HL-60 (cell line): Measurements from ENCODE around the gene GALM.

Source experiments
- DNase-seq, 2 experiments: peaks; one replicate each; pipeline ENCODE4 v3.0.0-alpha.2; 2010 to 2020; ENCODE audit warnings: low read depth in 1 of 2, low spot score in 1 of 2
- H3K27ac ChIP-seq: fragments of 250-450 bp; sonication (Bioruptor Pico); replicated peaks from 2 replicates; pipeline ENCODE4 v1.5.1; 2020; ENCODE audit warnings: mild to moderate bottlenecking, moderate library complexity
- H3K27me3 ChIP-seq: fragments of 250-450 bp; sonication (Bioruptor Pico); 2 replicates; pipeline ENCODE4 v1.5.1; 2021; ENCODE audit warnings: mild to moderate bottlenecking, moderate library complexity; ENCODE audit not compliant: insufficient read depth, poor library complexity, severe bottlenecking
- H3K4me3 ChIP-seq: replicated peaks from 2 replicates; pipeline ENCODE4 v1.5.1; 2011; ENCODE audit warnings: mild to moderate bottlenecking, control low read depth, low read length; ENCODE audit not compliant: insufficient read depth
- GABPA ChIP-seq: IDR thresholded peaks from 2 replicates; pipeline ENCODE4 v1.6.1; 2012; ENCODE audit warnings: low read depth
- POLR2AphosphoS5 ChIP-seq: IDR thresholded peaks from 2 replicates; pipeline ENCODE4 v1.6.1; 2012; ENCODE audit warnings: low read depth
- SPI1 ChIP-seq: IDR thresholded peaks from 2 replicates; pipeline ENCODE4 v1.6.1; 2012; ENCODE audit warnings: low read depth, mild to moderate bottlenecking, borderline replicate concordance
- TF ChIP-seq, protein P1 (sequence below): IDR thresholded peaks from one replicate; pipeline ENCODE4 v1.5.1; 2011; ENCODE audit warnings: low read length, control low read depth, inconsistent platforms; ENCODE audit not compliant: insufficient read depth
- TF ChIP-seq, protein P2 (sequence below): IDR thresholded peaks from 2 replicates; pipeline ENCODE4 v1.6.1; 2012; ENCODE audit warnings: low read depth; ENCODE audit not compliant: insufficient replicate concordance

GALM gene

DNA sequence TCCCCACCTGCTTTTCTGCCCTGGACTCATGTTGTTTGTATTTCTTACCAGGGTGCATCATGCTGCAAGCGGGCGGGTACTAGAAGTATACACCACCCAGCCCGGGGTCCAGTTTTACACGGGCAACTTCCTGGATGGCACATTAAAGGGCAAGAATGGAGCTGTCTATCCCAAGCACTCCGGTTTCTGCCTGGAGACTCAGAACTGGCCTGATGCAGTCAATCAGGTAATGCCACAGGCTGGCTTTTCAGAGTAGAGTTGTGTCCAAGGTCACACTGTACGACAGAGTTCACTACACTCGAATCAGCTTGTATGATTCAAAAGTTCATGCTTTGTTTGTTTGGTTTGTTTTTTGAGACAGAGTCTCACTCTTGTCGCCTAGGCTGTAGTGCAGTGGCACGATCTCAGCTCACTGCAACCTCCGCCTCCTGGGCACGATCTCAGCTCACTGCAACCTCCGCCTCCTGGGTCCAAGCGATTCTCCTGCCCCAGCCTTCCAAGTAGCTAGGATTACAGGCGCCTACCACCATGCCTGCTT is 65.8 kb downstream of the GALM start:
- H3K27ac ChIP-seq = no peak overlapping the region
- no peak overlapping the region for H3K4me3 ChIP-seq
- no peaks in the 10 kb centered on the region for H3K27me3 ChIP-seq
- DNase-seq = no peak
- TF ChIP-seq, protein P1, sequence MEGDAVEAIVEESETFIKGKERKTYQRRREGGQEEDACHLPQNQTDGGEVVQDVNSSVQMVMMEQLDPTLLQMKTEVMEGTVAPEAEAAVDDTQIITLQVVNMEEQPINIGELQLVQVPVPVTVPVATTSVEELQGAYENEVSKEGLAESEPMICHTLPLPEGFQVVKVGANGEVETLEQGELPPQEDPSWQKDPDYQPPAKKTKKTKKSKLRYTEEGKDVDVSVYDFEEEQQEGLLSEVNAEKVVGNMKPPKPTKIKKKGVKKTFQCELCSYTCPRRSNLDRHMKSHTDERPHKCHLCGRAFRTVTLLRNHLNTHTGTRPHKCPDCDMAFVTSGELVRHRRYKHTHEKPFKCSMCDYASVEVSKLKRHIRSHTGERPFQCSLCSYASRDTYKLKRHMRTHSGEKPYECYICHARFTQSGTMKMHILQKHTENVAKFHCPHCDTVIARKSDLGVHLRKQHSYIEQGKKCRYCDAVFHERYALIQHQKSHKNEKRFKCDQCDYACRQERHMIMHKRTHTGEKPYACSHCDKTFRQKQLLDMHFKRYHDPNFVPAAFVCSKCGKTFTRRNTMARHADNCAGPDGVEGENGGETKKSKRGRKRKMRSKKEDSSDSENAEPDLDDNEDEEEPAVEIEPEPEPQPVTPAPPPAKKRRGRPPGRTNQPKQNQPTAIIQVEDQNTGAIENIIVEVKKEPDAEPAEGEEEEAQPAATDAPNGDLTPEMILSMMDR = no peak
- TF ChIP-seq, protein P2, sequence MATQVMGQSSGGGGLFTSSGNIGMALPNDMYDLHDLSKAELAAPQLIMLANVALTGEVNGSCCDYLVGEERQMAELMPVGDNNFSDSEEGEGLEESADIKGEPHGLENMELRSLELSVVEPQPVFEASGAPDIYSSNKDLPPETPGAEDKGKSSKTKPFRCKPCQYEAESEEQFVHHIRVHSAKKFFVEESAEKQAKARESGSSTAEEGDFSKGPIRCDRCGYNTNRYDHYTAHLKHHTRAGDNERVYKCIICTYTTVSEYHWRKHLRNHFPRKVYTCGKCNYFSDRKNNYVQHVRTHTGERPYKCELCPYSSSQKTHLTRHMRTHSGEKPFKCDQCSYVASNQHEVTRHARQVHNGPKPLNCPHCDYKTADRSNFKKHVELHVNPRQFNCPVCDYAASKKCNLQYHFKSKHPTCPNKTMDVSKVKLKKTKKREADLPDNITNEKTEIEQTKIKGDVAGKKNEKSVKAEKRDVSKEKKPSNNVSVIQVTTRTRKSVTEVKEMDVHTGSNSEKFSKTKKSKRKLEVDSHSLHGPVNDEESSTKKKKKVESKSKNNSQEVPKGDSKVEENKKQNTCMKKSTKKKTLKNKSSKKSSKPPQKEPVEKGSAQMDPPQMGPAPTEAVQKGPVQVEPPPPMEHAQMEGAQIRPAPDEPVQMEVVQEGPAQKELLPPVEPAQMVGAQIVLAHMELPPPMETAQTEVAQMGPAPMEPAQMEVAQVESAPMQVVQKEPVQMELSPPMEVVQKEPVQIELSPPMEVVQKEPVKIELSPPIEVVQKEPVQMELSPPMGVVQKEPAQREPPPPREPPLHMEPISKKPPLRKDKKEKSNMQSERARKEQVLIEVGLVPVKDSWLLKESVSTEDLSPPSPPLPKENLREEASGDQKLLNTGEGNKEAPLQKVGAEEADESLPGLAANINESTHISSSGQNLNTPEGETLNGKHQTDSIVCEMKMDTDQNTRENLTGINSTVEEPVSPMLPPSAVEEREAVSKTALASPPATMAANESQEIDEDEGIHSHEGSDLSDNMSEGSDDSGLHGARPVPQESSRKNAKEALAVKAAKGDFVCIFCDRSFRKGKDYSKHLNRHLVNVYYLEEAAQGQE = no peak
- no peak for TF ChIP-seq POLR2AphosphoS5
- no peak for TF ChIP-seq GABPA
- TF ChIP-seq SPI1 = no peak

DNA sequence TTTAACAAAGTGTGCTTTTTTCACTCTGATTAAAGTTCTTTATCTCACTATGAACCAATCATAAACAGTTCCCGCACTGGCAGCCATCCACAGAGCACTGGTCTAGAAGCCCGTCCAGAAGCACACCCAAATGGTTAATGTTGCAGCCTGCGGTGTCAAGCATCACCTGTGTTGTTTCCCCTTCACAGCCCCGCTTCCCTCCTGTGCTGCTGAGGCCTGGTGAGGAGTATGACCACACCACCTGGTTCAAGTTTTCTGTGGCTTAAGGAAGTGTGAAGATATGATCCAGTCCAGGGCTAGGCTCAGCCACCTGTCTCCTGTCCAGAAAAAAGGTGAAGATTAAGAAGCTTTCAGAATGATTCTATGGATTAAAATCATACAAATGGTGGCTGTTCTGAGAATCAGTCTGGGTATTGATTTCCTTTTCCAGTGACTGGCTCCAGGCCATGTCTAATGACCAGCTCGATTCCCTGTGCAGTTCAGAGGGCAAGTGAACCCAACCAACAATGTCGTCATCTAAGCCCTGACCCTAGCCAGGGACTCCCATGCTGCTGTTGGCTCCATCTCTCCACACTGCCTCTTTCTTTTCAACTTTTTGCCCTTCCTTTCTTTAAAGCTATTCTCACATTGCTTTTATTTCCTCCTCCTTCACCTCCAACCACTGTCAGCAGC is 67.5 kb downstream of the GALM start:
- TF ChIP-seq, protein P2 = no peak
- TF ChIP-seq SPI1 (no peak), POLR2AphosphoS5 (no peak), GABPA (no peak)
- H3K27me3 ChIP-seq = no peaks in the 10 kb centered on the region
- DNase-seq = no peak
- no peak overlapping the region for H3K4me3 ChIP-seq
- no peak overlapping the region for H3K27ac ChIP-seq

DNA sequence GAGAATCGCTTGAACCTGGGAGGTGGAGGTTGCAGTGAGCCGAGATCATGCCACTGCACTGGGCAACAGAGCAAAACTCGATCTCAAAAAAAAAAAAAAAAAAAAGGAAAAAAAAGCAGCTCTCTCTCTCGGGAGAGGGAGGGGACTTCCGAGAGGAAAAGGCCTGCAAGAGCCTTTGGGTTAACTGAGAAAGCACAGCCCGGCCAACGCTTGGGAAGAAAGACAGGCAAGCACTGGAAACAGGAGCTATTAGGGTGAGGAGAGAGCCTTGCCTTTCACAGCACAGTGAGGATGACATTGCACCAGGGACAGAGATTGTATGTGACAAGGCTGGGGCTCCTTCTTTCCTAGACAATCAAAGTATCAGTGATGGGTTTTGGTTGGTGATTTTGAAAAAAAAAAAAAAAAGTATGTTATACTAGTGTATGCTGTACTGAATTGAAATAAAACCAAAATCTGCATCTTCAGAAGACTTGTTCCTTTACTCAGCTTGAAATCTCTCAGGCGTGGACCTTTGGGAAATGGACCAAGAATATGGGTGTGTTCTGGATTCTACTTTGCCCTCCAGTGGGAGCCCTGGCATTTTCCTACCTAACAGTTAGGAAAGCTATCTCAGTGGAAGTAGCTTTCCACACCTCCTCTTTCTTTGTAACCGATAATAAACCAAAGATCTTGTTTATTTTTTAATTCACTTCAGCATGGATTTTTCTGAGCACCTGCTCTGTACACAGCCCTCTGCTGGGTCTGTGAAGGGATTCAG is 68.6 kb downstream of the GALM start:
- no peak for DNase-seq
- TF ChIP-seq POLR2AphosphoS5 = no peak
- no peak for TF ChIP-seq SPI1
- TF ChIP-seq, protein P1 = no peak
- TF ChIP-seq, protein P2 = no peak
- no peak for TF ChIP-seq GABPA
- Histone ChIP-seq H3K4me3 (no peak overlapping the region), H3K27ac (no peak overlapping the region), H3K27me3 (no peaks in the 10 kb centered on the region)
